OCI-LY7 (cell line): ENCODE results near the gene CACTIN. TPM values are rescaled to one million over a fixed set of nuclear protein-coding genes. Genes with fewer than 3 reads are reported as not detected.

Experiments
- BruUV-seq: library from RNA; stranded (reverse); fragments of 400-500 nt; replicated peaks from 2 replicates; lab custom pipeline; 2021; lab: Mats Ljungman, UMichigan
- CTCF ChIA-PET: fragments of 300-600 bp; sonication (Branson Sonifier 250); formaldehyde crosslinking; loops from one replicate; lab custom pipeline; 2022; ENCODE audit warnings: antibody characterized with exemption; ENCODE audit not compliant: unreplicated experiment; lab: Charles Lee
- POLR2A ChIA-PET: fragments of 300-600 bp; sonication (Branson Sonifier 250); formaldehyde crosslinking; loops from one replicate; lab custom pipeline; 2022; ENCODE audit warnings: antibody characterized with exemption; lab: Charles Lee
- DNase-seq: peaks from one replicate; pipeline ENCODE4 v3.0.0-alpha.2; 2015; ENCODE audit warnings: low spot score
- H2AFZ ChIP-seq: fragments of 200-600 bp; sonication (generic), shearing (Covaris generic); 2 replicates; pipeline ENCODE4 v1.6.1; 2014; ENCODE audit warnings: mild to moderate bottlenecking, antibody characterized with exemption, low read length, moderate library complexity
- H3K27ac ChIP-seq: fragments of 200-600 bp; sonication (generic); 2 replicates; pipeline ENCODE4 v1.5.1; 2014; ENCODE audit warnings: mixed run types, low read depth, mild to moderate bottlenecking, moderate library complexity, low read length, inconsistent platforms; ENCODE audit not compliant: poor library complexity, severe bottlenecking
- H3K36me3 ChIP-seq: fragments of 200-600 bp; sonication (generic); 2 replicates; pipeline ENCODE4 v1.6.1; 2014; ENCODE audit warnings: mild to moderate bottlenecking, antibody characterized with exemption, low read length, moderate library complexity, mixed read lengths; ENCODE audit not compliant: insufficient read depth
- H3K4me1 ChIP-seq: fragments of 200-600 bp; sonication (generic); 2 replicates; pipeline ENCODE4 v1.5.1; 2014; ENCODE audit warnings: mild to moderate bottlenecking, low read length; ENCODE audit not compliant: insufficient read depth, poor library complexity, severe bottlenecking
- H3K4me2 ChIP-seq: fragments of 200-600 bp; sonication (generic); 2 replicates; pipeline ENCODE4 v1.6.1; 2014; ENCODE audit warnings: mild to moderate bottlenecking, low read length
- H3K4me3 ChIP-seq: fragments of 200-600 bp; sonication (generic); 2 replicates; pipeline ENCODE4 v1.5.1; 2014; ENCODE audit warnings: mild to moderate bottlenecking, low read depth, low read length; ENCODE audit not compliant: poor library complexity, severe bottlenecking
- H3K79me2 ChIP-seq: fragments of 200-600 bp; sonication (generic); 2 replicates; pipeline ENCODE4 v1.6.1; 2016; ENCODE audit warnings: low read depth, mild to moderate bottlenecking, low read length, moderate library complexity, mixed read lengths; ENCODE audit not compliant: insufficient read depth
- H3K9me2 ChIP-seq: fragments of 200-600 bp; sonication (generic); 2 replicates; pipeline ENCODE4 v1.6.1; 2016; ENCODE audit warnings: mild to moderate bottlenecking, low read length, mixed read lengths; ENCODE audit not compliant: insufficient read depth
- H3K9me3 ChIP-seq: fragments of 200-600 bp; sonication (generic); 2 replicates; pipeline ENCODE4 v1.6.1; 2014; ENCODE audit warnings: mild to moderate bottlenecking, mixed run types, low read length, mixed read lengths
- H4K20me1 ChIP-seq: fragments of 200-600 bp; sonication (generic); 2 replicates; pipeline ENCODE4 v1.6.1; 2014; ENCODE audit warnings: mild to moderate bottlenecking, antibody characterized with exemption, low read length, moderate library complexity, mixed read lengths; ENCODE audit not compliant: insufficient read depth
- CTCF ChIP-seq: fragments of 200-600 bp; sonication (generic); conservative IDR thresholded peaks from 2 replicates; pipeline ENCODE4 v1.5.1; 2014; ENCODE audit warnings: mild to moderate bottlenecking, antibody characterized with exemption, low read length, moderate library complexity, mixed read lengths
- EZH2phosphoT487 ChIP-seq: fragments of 200-600 bp; sonication (generic); IDR thresholded peaks from 2 replicates; pipeline ENCODE4 v1.6.1; 2018; ENCODE audit warnings: low read depth, borderline replicate concordance, mild to moderate bottlenecking, mixed run types, antibody characterized with exemption, low read length, moderate library complexity, mixed read lengths
- intact Hi-C: fragments of 100-400 bp; cut with micrococcal nuclease; formaldehyde crosslinking; loops from one replicate; pipeline ENCODE4 v1.10.0; 2022; ENCODE audit not compliant: unreplicated experiment
- total RNA-seq, 2 experiments: library from RNA; depleted of rRNA in 1 of 2; stranded (reverse); fragments of >200 nt in 1 of 2; shearing (Covaris generic) in 1 of 2; gene quantifications; 2 replicates each; pipeline ENCODE4 v1.2.3, GENCODE V29; 2014 to 2022

CACTIN gene
- total RNA-seq, 2 experiments from 2014 or later, result 34.2 to 35.9 TPM

GRCh38 chr19:3575949-3576673, 50.5 kb downstream of the CACTIN start:
- DNase-seq, result no peak
- intact Hi-C loops, result no loop called here
- ChIA-PET CTCF (no interaction called here), POLR2A (no interaction called here)
- no peaks in the 10 kb centered on the region for H4K20me1 ChIP-seq
- no peak overlapping the region for H3K27ac ChIP-seq
- no peak for TF ChIP-seq EZH2phosphoT487
- TF ChIP-seq CTCF, result no peak
- no peaks in the 10 kb centered on the region for H3K9me2 ChIP-seq
- no peaks in the 10 kb centered on the region for H3K9me3 ChIP-seq
- H3K4me1 ChIP-seq, result peaks cover 6% of the 10 kb centered on the region
- H2AFZ ChIP-seq, result no peak overlapping the region
- H3K36me3 ChIP-seq, result peaks cover 25% of the 10 kb centered on the region
- BruUV-seq, result no TSS peak
- H3K79me2 ChIP-seq, result peaks cover 5% of the 10 kb centered on the region; the same call in 1 of the 2 replicates
- H3K4me3 ChIP-seq, result no peak overlapping the region
- peak overlapping the region; percentile 18; the same call in 1 of the 2 replicates for H3K4me2 ChIP-seq

- Histone ChIP-seq H3K9me3 (no peaks in the 10 kb centered on the region), H3K79me2 (peaks cover 5% of the 10 kb centered on the region; the same call in 1 of the 2 replicates), H3K4me1 (peaks cover 6% of the 10 kb centered on the region), H3K9me2 (no peaks in the 10 kb centered on the region), H2AFZ (no peak overlapping the region), H3K4me2 (no peak overlapping the region), H3K27ac (no peak overlapping the region), H3K36me3 (peaks cover 25% of the 10 kb centered on the region), H3K4me3 (no peak overlapping the region), H4K20me1 (no peaks in the 10 kb centered on the region)
- ChIA-PET POLR2A (no interaction called here), CTCF (no interaction called here)
- intact Hi-C loops, result no loop called here
- TF ChIP-seq EZH2phosphoT487 (no peak), CTCF (no peak)
- no peak for DNase-seq
- BruUV-seq, result no TSS peak
Measured at GRCh38 chr19:3575260-3575741, 51.3 kb downstream of the CACTIN start.
